Nephron progenitor cell (in vitro differentiated cells): Measurements from ENCODE around the gene BUB1B.

Experiments used
- DNase-seq: peaks from one replicate; pipeline ENCODE4 v3.0.0; 2021
- H3K27ac Mint-ChIP-seq: 2 replicates; pipeline ENCODE4 v1.8.0; 2021; ENCODE audit warnings: mild to moderate bottlenecking, moderate library complexity, mixed read lengths
- H3K27me3 Mint-ChIP-seq: 2 replicates; pipeline ENCODE4 v1.8.0; 2021; ENCODE audit warnings: mild to moderate bottlenecking, low read depth, mixed read lengths; ENCODE audit not compliant: poor library complexity
- H3K36me3 Mint-ChIP-seq: 2 replicates; pipeline ENCODE4 v1.8.0; 2021; ENCODE audit warnings: low read depth, mixed read lengths
- H3K4me1 Mint-ChIP-seq: 2 replicates; pipeline ENCODE4 v1.8.0; 2021; ENCODE audit warnings: mixed read lengths
- H3K4me3 Mint-ChIP-seq: 2 replicates; pipeline ENCODE4 v1.8.0; 2021; ENCODE audit warnings: mild to moderate bottlenecking, moderate library complexity, mixed read lengths
- H3K9me3 Mint-ChIP-seq: 2 replicates; pipeline ENCODE4 v1.8.0; 2021; ENCODE audit warnings: mild to moderate bottlenecking, moderate library complexity, mixed read lengths
- CTCF ChIP-seq: fragments of 200-600 bp; sonication (generic); IDR thresholded peaks from 2 replicates; pipeline ENCODE4 v1.5.0; 2021; ENCODE audit warnings: antibody characterized with exemption

Gene BUB1B

GRCh38 chr15:40241269-40242212, 80.7 kb downstream of the BUB1B start:
- Mint-ChIP-seq H3K27ac (no peak overlapping the region), H3K4me1 (peaks cover 24% of the 10 kb centered on the region), H3K27me3 (peaks cover 52% of the 10 kb centered on the region), H3K4me3 (no peak overlapping the region), H3K36me3 (no peaks in the 10 kb centered on the region), H3K9me3 (no peaks in the 10 kb centered on the region)
- DNase-seq = no peak
- no peak for TF ChIP-seq CTCF

GRCh38 chr15:40242213-40242599, 81.3 kb downstream of the BUB1B start:
- Mint-ChIP-seq H3K27ac (no peak overlapping the region), H3K4me1 (peaks cover 24% of the 10 kb centered on the region), H3K27me3 (peaks cover 46% of the 10 kb centered on the region), H3K9me3 (no peaks in the 10 kb centered on the region), H3K36me3 (no peaks in the 10 kb centered on the region), H3K4me3 (no peak overlapping the region)
- TF ChIP-seq CTCF = no peak
- DNase-seq = no peak

- peaks cover 24% of the 10 kb centered on the region for H3K4me1 Mint-ChIP-seq
- no peak for DNase-seq
- no peak overlapping the region for H3K4me3 Mint-ChIP-seq
- no peak overlapping the region for H3K27ac Mint-ChIP-seq
- peaks cover 45% of the 10 kb centered on the region for H3K27me3 Mint-ChIP-seq
- no peaks in the 10 kb centered on the region for H3K36me3 Mint-ChIP-seq
- H3K9me3 Mint-ChIP-seq = no peaks in the 10 kb centered on the region
- no peak for TF ChIP-seq CTCF
These were observed 81.7 kb downstream of the BUB1B start for GRCh38 chr15:40242601-40243000.

GRCh38 chr15:40243126-40243810, 82.4 kb downstream of the BUB1B start:
- H3K4me3 Mint-ChIP-seq = no peak overlapping the region
- TF ChIP-seq CTCF = no peak
- H3K36me3 Mint-ChIP-seq = no peaks in the 10 kb centered on the region
- H3K4me1 Mint-ChIP-seq = peaks cover 19% of the 10 kb centered on the region
- no peak for DNase-seq
- H3K27ac Mint-ChIP-seq = no peak overlapping the region
- H3K27me3 Mint-ChIP-seq = peaks cover 39% of the 10 kb centered on the region
- no peaks in the 10 kb centered on the region for H3K9me3 Mint-ChIP-seq

GRCh38 chr15:40244961-40245523, 84.2 kb downstream of the BUB1B start:
- peaks cover 11% of the 10 kb centered on the region for H3K4me1 Mint-ChIP-seq
- DNase-seq = no peak
- no peak overlapping the region for H3K27ac Mint-ChIP-seq
- no peaks in the 10 kb centered on the region for H3K36me3 Mint-ChIP-seq
- H3K9me3 Mint-ChIP-seq = no peaks in the 10 kb centered on the region
- TF ChIP-seq CTCF = no peak
- H3K4me3 Mint-ChIP-seq = no peak overlapping the region
- peaks cover 37% of the 10 kb centered on the region for H3K27me3 Mint-ChIP-seq
